GM21737 (cell line): ENCODE data around the gene LOXL3.

ENCODE experiments used
- ATAC-seq: cut with Tn5 transposase; IDR thresholded peaks from one replicate; pipeline ENCODE4 v1.9.1; 2021; ENCODE audit warnings: mild to moderate bottlenecking, moderate library complexity; ENCODE audit not compliant: unreplicated experiment

The LOXL3 gene

DNA sequence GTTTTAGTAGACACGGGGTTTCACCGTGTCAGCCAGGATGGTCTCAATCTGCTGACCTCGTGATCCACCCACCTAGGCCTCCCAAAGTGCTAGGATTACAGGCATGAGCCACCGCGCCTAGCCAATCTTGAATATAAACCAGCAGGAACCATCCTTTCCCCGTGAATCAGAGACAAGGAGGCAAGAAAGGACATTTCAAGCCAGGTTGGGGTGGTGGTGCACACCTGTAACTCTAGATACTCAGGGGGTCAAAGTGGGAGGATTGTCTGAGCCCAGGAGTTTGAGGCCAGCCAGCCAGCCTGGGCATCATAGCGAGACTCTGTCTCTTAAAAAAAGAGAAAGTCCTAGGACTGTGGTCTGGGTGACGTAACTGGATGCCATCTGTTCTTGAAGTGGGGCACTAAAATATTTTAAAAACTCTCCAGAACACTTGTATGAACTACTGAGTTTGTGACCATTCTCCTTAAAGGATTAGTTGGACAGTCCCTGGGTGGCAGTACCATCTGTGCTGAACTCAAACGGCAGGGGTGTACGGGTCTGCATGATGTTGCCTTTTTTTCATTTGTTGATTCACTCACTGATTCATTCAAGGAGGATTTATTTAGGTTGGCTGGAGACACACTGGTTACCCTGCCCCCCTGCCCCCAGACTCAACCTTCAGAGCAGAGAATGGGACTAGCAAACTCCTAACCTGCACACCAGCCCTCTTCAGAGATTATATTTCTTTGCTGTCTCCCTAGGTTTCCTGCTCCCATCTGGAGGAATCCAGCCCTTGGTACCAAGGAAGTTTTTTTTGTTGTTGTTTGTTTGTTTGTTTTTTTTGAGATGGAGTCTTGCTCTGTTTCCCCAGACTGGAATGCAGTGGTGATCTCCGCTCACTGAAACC is 42.4 kb downstream of the LOXL3 start:
- no peak for ATAC-seq

- ATAC-seq: no peak
These were observed 43.5 kb downstream of the LOXL3 start for GRCh38 chr2:74510272-74510671.

GRCh38 chr2:74507926-74508520 is 45.7 kb downstream of the LOXL3 start:
- peak; percentile 5 for ATAC-seq

- peak; percentile 84 for ATAC-seq
These were observed 46.4 kb downstream of the LOXL3 start, which contains the start of gene PCGF1 for GRCh38 chr2:74507145-74507925. PCGF1 (minus strand) TSS chr2:74507695; CDS start chr2:74507668, 27 bp downstream.

DNA sequence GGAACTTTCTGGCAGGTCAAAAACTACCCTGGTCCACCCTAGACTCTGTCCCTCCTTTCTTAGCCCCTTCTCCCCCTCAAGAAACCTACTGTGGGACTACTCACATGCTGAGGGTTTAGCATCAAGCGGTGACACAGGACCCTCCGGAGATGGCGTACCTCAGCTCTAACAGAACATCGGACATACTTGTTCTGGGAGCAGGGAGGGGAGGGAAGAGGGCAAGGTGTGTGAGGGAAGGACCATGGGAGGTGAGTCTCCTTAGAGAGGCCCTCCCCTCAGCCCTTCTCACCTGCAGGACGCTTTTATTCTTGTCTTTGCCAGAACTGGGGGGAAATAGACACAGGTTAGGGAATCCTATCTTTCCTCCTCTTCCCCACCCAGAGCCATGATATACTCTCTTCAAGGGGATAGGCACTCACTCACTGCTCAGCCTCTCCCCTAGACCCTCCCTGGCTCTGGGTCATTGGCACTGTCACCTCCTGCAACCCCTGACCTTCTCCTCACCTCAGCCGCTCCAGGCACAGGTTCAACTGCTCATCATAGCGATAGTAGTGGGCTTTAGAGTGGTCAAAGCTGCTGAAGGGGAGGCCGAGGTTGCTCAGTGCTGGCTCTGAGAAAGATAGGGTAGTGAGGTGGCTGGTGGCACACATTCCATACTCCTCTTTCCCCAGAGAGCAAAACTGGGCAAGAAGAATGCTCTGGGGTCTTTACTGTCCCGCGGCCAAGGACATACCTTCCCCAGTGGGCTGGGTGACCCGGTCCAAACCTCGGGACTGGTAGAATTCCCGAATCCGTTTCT is 48.1 kb downstream of the LOXL3 start:
- no peak for ATAC-seq

GRCh38 chr2:74504591-74504990 is 49.2 kb downstream of the LOXL3 start:
- no peak for ATAC-seq

GRCh38 chr2:74503506-74504475 is 50.0 kb downstream of the LOXL3 start:
- no peak for ATAC-seq

DNA sequence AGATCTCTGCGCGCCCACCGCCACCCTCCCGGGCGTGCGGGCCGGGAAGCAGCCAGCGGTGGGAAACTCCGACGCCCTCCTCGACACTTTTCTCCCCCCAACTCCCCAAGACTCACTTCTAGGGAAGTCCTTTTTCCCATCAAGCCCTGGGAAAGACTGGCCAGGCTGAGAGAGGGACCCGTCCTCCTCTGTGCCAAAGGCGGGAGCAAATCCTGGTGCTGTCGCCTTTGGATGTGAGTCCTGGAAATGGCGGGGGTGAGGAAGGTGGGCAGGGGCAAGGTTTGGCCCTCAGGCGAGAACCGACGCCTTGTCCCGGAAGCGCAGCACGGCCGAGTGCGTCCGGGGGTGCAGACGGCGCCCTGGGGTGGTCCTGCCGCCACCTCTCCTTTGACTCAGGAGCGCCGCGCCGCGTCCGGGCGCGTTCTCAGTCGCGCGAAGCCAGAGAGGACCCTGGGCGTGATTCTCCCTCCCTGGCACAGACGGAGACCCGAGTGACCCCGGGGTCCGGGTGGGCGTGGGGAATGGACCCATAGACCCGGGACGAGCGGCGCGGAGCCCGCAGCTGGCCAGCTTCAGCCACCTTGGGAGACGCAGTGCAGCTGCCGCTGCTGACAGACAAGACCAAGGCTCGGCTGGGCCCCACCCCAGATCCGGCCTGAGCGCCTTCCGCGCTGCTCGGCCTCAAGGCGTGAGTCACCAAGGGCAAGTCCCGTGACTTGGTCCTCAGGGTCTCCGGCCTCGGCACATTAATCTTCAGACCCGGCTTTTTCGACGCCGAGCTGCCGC is 50.8 kb downstream of the LOXL3 start:
- ATAC-seq: peak; percentile 39

DNA sequence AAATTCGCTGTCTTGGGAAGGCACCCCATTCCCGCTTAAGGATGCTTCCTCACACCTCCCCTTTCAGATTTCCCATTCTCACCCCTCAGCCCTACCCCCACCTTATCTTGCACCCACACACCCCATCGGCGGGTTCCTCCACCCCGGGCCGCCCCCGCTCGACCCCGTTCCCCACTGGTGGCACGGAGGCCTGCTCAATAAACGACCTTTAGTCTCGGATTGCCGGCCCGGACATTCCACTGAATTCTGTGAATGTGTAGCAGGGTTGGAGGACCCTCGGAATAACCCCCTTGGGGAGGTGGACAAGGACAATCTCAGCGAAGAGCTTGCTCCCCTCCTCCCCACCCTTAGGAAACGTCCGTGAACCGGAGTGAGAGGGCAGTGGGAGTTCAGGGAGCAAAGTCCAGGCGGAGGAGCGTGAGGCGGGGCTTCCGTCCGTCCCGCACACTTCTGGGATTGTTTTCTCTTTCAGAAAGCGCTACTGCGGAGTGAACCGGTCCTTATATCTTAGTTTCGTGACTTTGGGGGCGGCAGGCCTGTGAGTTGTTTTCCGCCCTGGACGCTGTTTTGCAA is 51.5 kb downstream of the LOXL3 start:
- ATAC-seq: no peak

- no peak for ATAC-seq
These were observed 52.2 kb downstream of the LOXL3 start for GRCh38 chr2:74501335-74502071.

DNA sequence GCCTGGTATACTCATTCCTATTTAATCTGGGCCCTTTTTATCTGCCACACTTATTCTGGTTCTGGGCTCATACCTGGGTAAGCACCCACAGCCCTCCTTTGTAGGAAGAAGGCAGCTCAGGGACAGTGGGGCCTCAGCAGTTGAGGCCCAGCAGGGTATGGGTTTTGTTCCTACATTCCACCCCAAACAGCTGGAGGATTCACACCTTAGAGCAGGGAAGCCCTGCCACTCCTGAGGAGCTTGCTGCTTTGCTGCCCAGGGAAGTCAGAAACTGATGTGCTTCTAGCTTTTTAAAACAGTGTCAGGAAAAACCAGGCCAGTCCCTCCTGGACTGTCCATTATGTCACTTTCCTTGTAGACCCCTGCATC is 53.2 kb downstream of the LOXL3 start:
- no peak for ATAC-seq

- no peak for ATAC-seq
These were observed 53.7 kb downstream of the LOXL3 start for GRCh38 chr2:74499940-74500577.

GRCh38 chr2:74499267-74499939 is 54.3 kb downstream of the LOXL3 start, which contains the start of gene LBX2:
LBX2 (minus strand) TSS chr2:74499603; CDS start chr2:74499537, 66 bp downstream.
- no peak for ATAC-seq

DNA sequence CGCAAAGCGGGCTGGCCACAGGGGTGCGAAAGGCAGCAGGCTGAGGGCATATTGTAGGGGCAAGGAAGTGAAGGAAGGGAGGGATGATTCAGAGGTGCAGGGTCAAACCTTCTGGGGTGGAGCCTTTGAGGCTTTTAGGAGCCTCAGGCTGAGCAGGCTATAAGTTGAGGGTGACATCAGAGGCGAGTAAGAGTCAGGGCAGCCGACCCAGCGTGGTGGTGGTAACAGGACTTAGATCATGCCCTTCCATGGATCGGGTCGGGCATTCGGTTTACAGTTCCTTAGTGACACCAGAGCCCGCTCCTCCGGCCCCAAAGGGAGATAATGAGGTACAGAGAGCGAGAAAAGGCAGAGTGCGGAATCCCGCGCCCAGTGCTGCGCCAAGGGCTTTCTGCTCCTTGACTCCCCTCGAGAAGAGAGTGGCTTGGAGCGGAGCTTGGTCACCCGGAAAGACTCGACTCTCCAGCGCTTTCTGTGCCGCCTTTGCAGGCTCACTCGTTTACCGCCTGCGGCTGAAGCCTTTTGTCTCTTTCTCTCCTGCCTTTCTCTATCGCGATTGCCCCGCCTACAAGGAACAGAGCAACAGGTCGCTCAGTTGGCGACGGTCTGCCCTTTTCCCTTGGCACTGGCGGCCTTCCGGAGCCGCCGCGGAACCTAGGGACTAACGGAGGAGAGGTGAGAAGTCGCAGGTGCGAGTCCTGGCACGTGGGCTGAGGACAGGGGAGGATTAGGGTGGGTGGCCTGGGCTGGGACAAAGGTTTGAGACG is 55.1 kb downstream of the LOXL3 start:
- ATAC-seq: no peak

DNA sequence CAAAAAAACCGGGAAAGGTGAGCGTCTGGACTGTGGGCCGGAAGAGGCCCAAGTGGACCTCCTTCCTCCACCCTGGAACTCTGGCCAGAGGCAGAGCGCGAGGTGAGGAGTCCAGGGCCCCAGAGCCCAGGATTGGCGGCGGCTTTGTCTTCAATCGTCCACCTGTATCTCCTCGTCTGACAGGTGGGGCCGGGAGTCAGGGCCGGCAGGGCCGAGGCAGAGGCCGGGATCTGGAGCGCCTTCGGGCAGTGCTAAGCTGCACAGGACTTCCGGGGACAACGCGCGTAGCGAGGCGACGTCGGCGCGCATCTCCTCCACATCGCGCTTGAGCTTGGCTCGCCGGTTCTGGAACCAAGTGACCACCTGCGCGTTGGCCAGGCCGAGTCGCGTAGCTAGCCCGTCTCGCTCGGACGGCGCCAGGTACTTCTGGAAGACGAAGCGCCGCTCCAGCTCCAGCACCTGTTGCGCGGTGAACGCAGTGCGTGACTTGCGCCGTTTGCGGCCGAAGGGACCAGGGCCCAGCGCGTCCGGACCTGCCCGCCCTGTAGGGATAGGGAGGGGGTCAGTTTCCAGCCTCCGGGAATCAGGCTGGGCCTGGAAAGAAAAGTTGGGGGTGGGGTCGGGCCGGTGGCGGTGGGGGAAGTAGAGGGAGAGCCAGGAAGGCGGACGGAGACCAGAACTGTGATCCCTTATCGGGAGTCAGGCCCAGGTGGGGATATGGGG is 55.8 kb downstream of the LOXL3 start:
- ATAC-seq: no peak
